GM18909 (cell line): ENCODE measurements around the gene ZC3H15.
"Not testable (repeated sequence)": the region's sequence is repeated elsewhere in the genome, so short reads cannot be mapped to it uniquely, and the experiment has no call there.

Source experiments
- ATAC-seq: cut with Tn5 transposase; IDR thresholded peaks from one replicate; pipeline ENCODE4 v1.9.1; 2021; ENCODE audit warnings: mild to moderate bottlenecking; ENCODE audit not compliant: unreplicated experiment, poor library complexity

ZC3H15 gene

GRCh38 chr2:186486651-186487647 lies 889 bp downstream of the ZC3H15 start:
- no peak for ATAC-seq

DNA sequence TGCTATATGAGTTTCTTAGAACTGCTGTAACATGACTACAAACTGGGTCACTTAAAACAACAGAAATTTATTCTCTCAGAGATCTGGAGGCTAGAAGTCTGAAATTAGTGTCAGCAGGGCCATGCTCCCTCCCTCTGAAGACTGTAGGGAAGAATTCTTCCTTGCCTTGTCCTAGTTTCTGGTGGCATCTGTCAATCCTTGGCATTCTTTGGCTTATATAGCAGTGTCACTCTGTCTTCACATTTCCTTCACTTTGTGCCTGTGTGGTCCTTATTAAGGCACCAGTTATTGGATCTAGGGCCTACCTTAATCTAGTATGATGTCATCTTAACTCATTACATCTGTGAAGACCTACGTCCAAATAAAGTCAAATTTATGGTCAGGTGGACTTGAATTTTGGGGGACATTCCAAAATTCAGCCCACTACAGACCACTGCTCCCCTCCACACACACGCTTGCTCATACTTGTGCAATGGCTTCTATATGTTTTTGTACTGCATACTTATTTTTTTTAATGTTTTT lies 7.6 kb downstream of the ZC3H15 start:
- ATAC-seq: no peak

DNA sequence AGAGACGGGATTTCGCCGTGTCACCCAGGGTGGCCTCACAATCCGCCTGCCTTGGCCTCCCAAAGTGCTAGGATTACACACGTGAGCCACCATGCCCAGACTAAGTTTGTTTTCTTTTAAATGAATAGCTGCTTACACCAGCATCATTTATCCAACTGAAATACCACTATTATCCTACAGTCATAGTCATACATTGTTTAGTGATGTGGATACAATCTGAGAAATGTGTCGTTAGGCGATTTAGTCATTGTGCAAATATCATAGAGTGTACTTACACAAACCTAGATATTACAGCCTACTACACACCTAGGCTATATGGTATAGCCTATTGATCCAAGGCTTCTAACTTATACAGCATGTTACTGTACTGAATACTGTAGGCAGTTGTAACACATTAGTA lies 10.3 kb downstream of the ZC3H15 start:
- ATAC-seq: no peak

- no peak for ATAC-seq
These were observed 11.9 kb downstream of the ZC3H15 start for GRCh38 chr2:186497928-186498327.

DNA sequence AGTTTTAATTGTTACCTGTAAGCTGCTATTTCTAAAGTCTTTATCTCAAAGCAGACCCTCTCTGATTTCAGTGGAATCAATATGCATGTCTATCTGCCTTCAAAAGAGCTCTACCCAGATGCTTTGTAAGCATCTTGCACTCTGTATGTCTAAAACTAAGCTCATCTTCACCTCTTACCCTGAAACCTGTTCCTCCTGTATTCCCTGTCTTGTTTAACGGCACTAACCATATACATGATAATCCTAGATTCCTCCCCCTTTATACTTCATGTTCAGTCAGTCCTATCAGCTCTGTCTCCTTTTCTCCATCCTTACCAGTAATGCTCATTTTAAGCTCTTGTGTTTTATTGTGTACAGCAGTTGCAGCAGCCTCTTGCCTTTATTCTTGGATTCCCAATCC lies 12.8 kb downstream of the ZC3H15 start:
- ATAC-seq: no peak

- peak; percentile 53 for ATAC-seq
These were observed 18.0 kb downstream of the ZC3H15 start for GRCh38 chr2:186503827-186504606.

- no peak for ATAC-seq
These were observed 22.2 kb downstream of the ZC3H15 start for GRCh38 chr2:186508263-186508662.

DNA sequence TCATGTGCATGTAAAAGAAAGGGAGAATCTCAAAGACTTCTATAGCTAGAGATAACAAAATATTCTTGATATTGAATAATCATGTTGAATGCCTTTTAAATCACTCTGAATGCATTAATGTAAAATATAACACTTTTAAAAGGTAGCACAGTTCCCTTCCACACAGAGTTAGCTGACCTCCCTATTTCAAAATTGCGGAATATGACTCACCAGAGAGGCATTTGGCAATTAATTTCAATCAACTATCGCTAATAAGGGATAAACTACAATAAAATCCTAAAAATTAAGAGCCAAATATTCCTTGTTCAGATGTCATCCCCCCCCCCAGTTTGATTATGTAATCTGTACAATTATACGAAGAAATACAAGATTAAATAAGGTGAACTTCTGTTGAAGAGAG lies 29.3 kb downstream of the ZC3H15 start:
- no peak for ATAC-seq

GRCh38 chr2:186516396-186516795 lies 30.3 kb downstream of the ZC3H15 start:
- ATAC-seq: no peak

DNA sequence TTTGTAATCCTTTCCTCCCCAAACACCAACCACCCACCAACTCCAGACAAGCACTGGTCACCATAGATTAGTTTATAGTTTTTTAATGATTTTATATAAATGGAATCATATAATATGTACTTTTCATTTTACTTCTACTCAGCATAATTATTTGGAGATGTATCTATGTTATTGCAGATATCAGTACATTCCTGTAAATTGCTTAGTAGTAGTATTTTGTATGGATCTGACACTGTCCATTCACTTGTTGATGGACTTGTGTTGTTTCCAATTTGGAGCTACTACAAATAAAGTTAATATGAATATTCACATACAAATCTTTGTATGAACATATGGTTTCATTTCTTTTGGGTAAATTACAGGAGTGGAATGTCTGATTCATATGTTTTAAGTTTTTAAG lies 31.0 kb downstream of the ZC3H15 start:
- no peak for ATAC-seq

DNA sequence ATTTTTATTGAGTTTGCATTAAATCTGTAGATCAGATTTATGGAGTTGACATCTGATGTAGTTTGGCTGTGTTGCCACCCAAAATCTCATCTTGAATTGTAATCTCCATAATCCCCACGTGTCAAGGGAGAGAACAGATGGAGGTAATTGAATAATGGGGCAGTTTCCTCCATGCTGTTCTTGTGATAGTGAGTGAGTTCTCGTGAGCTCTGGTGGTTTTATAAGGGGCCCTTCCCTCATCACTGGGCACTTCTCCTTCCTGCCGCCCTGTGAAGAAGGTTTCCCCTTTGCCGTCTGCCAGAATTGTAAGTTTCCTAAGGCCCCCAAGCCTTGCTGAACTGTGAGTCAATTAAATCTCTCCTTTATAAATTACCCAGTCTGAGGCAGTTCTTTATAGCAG lies 32.2 kb downstream of the ZC3H15 start:
- no peak for ATAC-seq

DNA sequence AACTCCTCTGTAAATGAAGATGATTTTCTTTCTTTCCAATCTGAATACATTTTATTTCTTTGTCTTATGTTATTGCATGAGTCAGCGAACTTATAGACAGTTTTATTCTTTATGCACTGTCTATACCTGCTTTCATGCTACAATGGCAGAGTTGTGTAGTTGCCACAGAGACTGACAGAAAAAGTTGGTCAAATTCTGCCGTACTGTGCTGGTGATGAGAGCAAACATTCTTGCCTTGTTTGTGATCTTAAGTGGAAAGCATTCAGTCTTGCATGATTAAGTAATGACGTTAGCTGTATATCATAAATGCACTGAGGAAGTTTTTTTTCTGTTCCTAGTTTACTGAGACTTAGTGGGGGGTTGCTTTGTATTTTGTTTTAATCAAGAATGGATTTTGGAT lies 32.9 kb downstream of the ZC3H15 start:
- no peak for ATAC-seq

- not testable (repeated sequence) for ATAC-seq
These were observed 35.6 kb downstream of the ZC3H15 start for GRCh38 chr2:186521570-186522153.

GRCh38 chr2:186522450-186522849 lies 36.4 kb downstream of the ZC3H15 start:
- no peak for ATAC-seq

DNA sequence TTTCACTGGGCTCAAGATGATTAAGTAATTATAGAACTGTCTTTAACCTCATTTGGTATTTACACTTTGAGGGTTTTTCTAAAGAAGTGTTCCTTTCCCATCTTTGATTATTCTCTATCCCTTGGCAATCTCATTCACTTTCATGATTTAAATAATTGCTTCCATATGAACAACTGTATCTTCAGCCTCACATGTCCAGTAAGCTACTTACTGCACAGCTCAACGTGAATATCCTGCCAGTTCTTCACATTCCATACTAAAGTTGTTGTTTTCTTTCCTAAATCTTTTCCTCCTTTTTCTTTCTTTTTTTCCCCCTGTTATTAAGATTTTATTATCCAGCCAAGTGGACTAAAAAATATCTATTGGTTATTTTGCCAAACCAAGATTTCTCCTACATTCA lies 37.7 kb downstream of the ZC3H15 start:
- ATAC-seq: no peak

GRCh38 chr2:186526281-186526680 lies 40.2 kb downstream of the ZC3H15 start:
- ATAC-seq: no peak

GRCh38 chr2:186530314-186530713 lies 44.3 kb downstream of the ZC3H15 start:
- ATAC-seq: no peak

GRCh38 chr2:186531257-186531775 lies 45.3 kb downstream of the ZC3H15 start:
- ATAC-seq: no peak

DNA sequence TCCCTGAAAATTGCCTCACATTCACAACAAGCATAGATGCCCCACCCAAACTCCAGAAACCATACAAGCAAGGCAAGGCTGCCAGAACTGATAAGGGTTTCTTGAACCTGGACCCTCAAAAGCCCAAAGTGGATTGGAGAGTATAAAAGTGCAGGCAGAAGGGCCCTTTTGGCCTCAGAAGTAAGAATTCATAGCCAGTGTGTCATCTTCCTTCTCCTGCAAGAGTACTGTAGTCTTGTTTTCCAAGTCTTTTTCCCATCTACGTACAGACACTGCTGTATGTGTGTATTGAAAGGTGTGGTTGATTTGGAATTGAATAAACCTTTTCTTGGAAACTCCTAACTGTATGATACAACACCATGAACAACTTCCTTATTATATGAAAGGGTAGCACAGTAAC lies 46.8 kb downstream of the ZC3H15 start:
- no peak for ATAC-seq

GRCh38 chr2:186533717-186534116 lies 47.7 kb downstream of the ZC3H15 start:
- no peak for ATAC-seq
